GM21825 (cell line): ENCODE measurements around the gene FRY.

ENCODE experiments used
- ATAC-seq: cut with Tn5 transposase; IDR thresholded peaks from one replicate; pipeline ENCODE4 v1.9.1; 2021; ENCODE audit warnings: mild to moderate bottlenecking, moderate library complexity; ENCODE audit not compliant: unreplicated experiment

FRY gene

DNA sequence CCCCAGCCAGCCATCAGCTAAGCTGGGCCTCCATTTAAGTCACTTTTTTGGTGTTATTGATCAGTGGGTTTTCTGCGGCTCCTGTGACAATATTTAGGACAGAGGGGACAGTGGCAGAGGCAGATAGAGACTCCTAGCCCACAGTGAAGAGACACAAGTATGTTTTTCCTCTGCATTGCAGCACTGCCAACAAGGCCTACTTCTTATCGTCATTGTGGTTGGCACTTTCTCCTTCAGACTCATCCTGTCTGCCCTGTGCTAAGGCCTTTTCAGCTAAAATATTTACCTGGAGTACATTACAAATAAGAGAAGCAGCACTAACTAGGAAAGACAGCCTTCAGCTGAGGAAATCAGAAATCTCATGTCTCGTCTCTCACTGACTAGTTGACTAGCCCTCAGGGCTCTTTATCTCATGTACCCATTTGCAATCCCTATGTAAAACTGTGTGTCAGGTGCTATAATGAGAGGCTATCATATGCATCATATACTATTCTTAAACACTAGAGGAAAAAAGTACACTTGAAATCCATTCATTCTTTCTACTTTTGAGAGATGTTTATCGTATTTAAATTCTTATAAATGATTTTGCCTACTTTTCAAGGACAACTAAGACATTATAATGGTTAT, 221.4 kb downstream of the FRY start:
- no peak for ATAC-seq

DNA sequence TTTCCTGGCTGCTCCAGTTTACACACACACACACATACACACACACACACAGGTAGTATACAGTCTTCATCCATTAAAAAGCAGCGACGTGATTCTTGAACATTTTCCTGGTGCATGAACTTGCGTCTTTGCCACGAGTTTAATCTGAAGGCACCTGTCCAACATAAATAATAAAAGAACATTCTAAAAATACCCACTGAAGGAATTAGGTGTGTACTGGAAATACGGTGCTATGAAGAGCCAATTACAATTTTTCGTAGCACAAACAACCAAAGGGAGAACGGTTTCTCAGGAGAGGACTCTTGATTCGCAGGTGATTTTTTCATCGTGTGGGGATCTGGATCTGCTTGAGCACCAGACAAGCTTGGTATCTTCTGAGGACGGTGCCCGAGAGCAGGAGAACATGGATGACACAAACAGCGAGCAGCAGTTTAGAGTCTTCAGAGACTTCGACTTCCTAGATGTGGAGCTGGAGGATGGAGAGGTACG, 222.4 kb downstream of the FRY start:
- no peak for ATAC-seq

- ATAC-seq: no peak
These were observed 222.8 kb downstream of the FRY start for GRCh38 chr13:32254416-32254815.

DNA sequence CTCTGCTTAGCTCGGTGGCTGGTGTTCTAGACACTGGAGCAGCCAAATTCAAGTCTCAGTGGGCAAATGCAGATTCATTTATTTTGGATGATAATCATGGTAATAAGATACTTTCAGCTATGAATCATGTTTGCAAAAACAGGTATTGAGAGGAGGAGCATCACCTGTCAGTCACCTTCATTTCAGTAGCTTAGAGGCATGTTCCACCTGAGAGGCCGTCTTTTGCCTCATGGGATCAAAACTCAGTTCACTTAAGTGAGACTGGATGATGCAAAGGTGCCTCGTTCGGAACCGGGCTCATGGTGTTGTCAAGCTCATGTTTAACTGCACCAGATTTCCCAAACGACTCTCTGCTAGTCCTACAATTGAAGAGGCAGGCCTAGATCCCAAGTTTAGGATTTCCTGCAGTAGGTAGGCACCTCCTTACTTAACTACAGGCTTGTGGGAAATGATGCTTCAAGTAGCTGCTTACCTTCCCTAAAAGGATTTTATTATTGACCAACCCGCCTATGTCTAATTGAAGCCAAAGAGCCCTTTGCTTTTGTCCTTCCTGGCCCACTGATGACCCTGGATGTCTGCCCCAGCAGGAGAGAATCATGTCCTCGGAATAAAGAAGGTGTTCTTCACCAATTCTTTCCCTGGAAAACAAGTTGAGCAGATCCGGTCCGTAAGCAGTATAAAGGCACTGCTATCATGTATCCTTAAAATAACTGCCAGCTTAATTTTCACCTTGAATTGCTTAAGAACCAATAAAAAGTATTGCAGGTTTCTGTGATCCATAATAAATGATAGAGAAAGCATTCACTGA, 223.5 kb downstream of the FRY start:
- ATAC-seq: no peak

DNA sequence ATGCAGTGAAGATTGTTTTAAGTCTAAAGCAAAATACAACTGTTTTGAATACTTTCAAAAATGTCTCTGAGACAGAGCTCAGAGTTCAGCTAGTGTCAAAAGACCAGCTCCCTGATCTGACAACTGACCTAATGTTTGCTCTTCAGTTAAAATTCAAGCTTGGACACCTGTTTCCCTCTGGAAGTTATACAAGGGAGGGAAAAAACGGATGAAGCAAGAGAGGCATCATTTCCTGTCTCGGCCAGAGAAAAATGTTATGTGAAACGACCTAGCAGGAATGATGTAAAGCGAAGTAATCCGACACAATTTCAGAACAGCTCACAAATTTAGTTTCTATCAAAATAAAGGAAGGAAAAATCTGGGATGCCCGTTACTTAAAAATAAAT, 224.1 kb downstream of the FRY start:
- no peak for ATAC-seq

- no peak for ATAC-seq
These were observed 224.7 kb downstream of the FRY start for GRCh38 chr13:32256243-32256642.

DNA sequence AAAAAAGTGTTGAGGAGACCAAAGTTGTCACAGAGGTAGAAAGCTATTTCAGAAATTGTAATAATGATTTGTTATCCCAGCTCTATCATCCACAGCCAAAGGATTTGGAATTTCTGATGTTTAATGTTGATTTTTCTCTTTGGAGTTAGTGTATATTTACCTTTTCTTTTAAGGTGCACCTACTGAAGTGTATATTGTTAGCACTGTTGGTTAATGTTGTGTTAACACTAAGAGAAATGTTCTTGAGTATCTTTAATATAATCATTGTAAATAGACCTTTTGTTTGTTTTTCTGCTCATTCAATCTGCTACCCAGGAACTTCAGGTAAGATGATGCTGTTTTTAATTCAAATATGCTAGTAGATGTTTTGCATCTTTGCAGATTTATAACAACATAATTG, 226.1 kb downstream of the FRY start:
- no peak for ATAC-seq

DNA sequence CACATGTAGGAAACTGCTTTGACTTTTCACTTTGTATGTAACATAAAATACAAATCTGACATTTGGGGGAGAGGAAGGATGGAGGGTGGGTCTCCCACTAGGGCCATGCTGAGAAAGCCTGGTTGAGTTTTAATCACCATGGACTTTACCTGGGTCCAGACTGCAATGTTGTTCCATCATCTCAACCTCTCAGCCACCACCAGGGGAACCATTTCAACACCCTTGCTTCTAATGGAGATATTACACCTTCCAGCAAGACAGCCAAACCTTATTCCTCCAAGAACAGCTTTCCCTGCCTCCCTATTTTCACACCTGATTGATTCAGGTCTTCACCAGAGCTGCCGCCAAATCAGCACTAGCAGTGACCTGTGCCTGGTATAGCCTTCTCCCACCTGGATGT, 227.5 kb downstream of the FRY start:
- no peak for ATAC-seq

- ATAC-seq: no peak
These were observed 230.0 kb downstream of the FRY start for GRCh38 chr13:32261567-32261966.

DNA sequence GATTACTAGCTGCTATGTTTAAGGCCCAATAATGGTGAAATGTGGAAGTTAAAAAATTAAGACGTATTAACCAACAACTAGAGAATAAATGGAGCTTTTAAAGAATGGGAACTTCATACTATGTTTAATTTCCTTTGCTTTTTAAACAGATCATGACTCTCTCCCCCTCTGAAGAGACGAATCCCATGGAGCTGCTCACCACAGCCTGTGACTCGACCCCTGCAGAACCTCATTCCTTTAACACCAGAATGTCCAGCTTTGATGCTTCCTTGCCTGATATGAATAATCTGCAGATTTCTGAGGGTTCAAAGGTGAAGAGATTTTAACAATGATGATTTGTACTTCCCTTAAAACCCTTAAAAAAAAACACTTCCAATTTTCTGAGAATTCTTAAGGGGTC, 230.6 kb downstream of the FRY start:
- ATAC-seq: no peak

DNA sequence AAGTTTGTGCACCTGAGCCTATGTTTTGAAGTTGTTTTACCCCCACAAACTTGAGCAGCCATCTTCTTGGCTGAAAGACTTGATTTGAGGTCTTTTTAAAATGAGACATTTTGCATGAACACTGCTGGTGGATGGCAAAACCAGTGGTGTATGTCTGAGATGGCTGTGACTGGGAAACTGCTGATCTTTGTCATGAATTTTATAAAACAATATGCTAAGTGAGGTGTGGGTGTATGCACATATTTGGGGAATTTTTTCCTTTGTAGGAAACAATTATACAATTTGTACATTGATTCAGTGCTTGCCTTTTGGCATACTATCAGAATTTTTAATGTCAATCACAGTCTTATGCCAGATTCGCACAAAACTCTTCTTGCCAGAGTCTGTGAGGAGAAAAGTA, 231.0 kb downstream of the FRY start:
- no peak for ATAC-seq

DNA sequence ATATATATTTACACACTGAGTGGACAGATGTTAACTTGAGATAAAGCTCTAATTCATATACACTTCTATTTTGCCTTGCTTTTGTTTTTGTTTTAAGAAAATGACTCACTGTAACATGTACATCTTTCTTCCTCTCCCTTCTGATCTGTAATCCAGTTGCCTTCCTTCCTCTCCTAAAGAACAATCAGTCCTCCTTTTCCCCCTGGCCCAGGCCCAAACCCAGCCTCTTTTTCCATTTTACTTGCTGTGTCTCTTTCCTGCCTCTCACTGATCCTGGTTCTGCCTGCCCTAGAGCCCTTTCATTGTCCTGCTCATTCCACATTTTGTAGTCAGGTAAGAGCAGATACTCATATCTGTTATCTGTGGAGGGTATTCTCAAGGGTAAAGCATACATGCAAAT, 232.8 kb downstream of the FRY start:
- no peak for ATAC-seq

DNA sequence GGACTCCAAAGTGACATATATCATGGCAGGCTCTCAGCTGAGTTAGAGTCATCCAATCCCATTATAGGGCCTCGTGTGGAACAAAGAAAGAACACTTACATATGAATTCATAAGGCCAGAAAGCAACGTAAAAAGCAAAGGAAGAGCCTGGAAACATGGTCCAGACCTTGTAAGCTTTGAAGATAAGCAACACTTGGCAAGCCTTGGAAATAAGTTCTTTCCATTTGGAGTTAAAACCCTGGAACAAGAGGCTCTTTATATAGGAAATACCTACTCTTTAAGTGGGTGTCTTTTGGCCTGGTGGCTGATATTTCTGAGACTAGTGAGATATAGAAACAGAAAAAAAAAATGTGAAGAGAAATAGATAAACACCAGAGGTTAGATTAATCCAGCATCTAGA, 234.2 kb downstream of the FRY start:
- no peak for ATAC-seq

GRCh38 chr13:32266130-32266529, 234.6 kb downstream of the FRY start:
- ATAC-seq: no peak

- peak; percentile 95 for ATAC-seq
These were observed 236.4 kb downstream of the FRY start for GRCh38 chr13:32267836-32268439.

- ATAC-seq: no peak
These were observed 240.6 kb downstream of the FRY start for GRCh38 chr13:32272021-32272683.

- ATAC-seq: no peak
These were observed 246.3 kb downstream of the FRY start for GRCh38 chr13:32277839-32278238.

- no peak for ATAC-seq
These were observed 246.9 kb downstream of the FRY start for GRCh38 chr13:32278426-32278825.

- ATAC-seq: no peak
These were observed 249.5 kb downstream of the FRY start for GRCh38 chr13:32281096-32281495.

DNA sequence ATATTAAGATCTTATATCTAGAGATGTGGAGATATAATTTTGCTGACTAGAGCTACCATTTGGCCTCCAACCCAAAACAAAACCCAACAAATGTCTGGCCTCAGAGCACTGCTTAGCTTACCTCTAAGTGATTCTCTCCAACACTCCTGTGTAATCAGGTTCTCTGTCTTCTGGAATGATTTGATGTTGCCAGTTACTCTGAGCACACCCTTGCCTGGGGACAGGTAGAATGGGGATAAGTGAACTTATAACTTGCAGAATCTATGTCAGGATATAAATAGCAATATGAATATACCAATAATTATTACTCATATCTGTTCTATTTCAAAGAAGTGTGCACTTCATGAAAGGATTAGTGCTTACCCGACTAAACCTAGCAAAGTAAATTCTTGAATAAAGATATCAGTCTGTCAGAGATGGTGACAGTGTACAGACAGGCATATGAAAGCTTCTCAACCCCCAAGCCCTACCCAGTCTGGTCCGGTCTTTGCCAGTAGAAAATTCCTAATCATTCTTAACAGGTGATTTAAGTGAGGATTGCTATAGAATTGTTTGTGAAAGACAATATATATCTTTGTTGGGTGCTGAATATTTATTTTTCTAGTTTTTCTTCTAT, 250.6 kb downstream of the FRY start:
- no peak for ATAC-seq
